Measurements from ENCODE around the gene PMM2. TPM values are rescaled to one million over a fixed set of nuclear protein-coding genes. Genes with fewer than 3 reads are reported as not detected.

PMM2 gene
- total and polyA plus RNA-seq, 2 experiments from 2014 or later, result 38.2 to 60.4 TPM

DNA sequence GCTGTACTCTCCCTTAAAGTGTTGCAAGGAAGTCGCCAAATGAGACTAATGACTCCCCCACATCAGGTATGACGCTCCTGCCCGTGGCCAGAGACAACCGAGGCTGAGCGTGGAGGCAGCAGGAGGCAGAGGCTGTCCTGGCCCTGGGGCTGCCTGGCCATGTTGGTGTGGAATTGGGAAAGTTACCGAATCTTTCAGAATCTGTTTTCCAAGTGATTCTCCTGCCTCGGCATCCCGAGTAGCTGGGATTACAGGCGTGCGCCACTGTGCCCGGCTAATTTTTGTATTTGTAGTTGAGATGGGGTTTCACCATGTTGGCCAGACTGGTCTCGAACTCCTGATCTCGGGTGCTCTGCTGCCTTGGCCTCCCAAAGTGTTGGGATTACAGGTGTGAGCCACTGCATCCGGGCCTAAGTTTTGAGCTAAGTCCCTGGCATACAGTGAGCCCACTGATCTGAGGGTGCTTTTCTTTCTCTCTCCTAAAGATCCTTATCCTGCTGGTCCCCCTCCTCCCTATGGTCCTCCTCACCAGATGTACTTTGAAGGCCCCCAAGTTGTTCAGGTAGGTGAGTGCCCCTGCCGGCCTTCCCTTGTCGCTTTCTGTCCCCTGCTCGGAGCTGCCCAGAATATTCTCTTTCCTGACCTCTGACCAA is 85.2 kb downstream of the PMM2 start:
- 0 out of 2 replicates have a peak, but pooled peaks cover 3% of the 10 kb centered on the region for H3F3A ChIP-seq (replicated peaks; ENCODE audit: low read depth)
- H4K20me1 ChIP-seq (replicated peaks; ENCODE audit: insufficient read depth), result 0 out of 2 replicates have a peak, but pooled peaks cover 6% of the 10 kb centered on the region
- no peaks in the 10 kb centered on the region for H3K27me3 ChIP-seq (ENCODE audit: insufficient read depth)
- Mint-ChIP-seq H3K4me3 (no peak overlapping the region), H3K27ac (no peak overlapping the region), H3K36me3 (ENCODE audit: low read depth) (peaks cover 4% of the 10 kb centered on the region), H3K27me3 (ENCODE audit: insufficient read depth, low read depth, poor library complexity) (peaks cover 27% of the 10 kb centered on the region), H3K9me3 (no peaks in the 10 kb centered on the region; the same call in 2 of the 3 replicates), H3K4me1 (peaks cover 27% of the 10 kb centered on the region)
- H3K9me2 ChIP-seq (ENCODE audit: insufficient read depth), result no peaks in the 10 kb centered on the region
- DNase-seq (ENCODE audit: low spot score) (no peak), ATAC-seq (no peak)
- H3K4me1 ChIP-seq (ENCODE audit: insufficient read depth), result peaks cover 22% of the 10 kb centered on the region
- no peaks in the 10 kb centered on the region for H3K79me2 ChIP-seq (replicated peaks; ENCODE audit: insufficient read depth)
- no peak overlapping the region for H3K4me2 ChIP-seq
- TF ChIP-seq, protein P1, sequence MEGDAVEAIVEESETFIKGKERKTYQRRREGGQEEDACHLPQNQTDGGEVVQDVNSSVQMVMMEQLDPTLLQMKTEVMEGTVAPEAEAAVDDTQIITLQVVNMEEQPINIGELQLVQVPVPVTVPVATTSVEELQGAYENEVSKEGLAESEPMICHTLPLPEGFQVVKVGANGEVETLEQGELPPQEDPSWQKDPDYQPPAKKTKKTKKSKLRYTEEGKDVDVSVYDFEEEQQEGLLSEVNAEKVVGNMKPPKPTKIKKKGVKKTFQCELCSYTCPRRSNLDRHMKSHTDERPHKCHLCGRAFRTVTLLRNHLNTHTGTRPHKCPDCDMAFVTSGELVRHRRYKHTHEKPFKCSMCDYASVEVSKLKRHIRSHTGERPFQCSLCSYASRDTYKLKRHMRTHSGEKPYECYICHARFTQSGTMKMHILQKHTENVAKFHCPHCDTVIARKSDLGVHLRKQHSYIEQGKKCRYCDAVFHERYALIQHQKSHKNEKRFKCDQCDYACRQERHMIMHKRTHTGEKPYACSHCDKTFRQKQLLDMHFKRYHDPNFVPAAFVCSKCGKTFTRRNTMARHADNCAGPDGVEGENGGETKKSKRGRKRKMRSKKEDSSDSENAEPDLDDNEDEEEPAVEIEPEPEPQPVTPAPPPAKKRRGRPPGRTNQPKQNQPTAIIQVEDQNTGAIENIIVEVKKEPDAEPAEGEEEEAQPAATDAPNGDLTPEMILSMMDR (conservative IDR thresholded peaks at IDR 0.05; ENCODE audit: low read depth in 2 of 2), result no peak
- TF ChIP-seq POLR2AphosphoS5 (IDR thresholded peaks at IDR 0.05; ENCODE audit: low read depth) (no peak), ZNF331 (CRISPR knock-in tag; IDR thresholded peaks at IDR 0.05; ENCODE audit: low read depth) (no peak), JUNB (IDR thresholded peaks at IDR 0.05; ENCODE audit: unreplicated experiment) (no peak), ZNF114 (CRISPR knock-in tag; IDR thresholded peaks at IDR 0.05) (no peak), EZH2phosphoT487 (IDR thresholded peaks at IDR 0.05; ENCODE audit: unreplicated experiment) (no peak), ETS1 (IDR thresholded peaks at IDR 0.05) (no peak), STAT1 (IDR thresholded peaks at IDR 0.05; ENCODE audit: unreplicated experiment) (no peak), CREB1 (CRISPR knock-in tag; IDR thresholded peaks at IDR 0.05; ENCODE audit: low read depth) (no peak), EZH2 (IDR thresholded peaks at IDR 0.05; ENCODE audit: low read depth, unreplicated experiment) (no peak), ZNF462 (CRISPR knock-in tag; IDR thresholded peaks at IDR 0.05) (no peak), NANOG (IDR thresholded peaks at IDR 0.05; ENCODE audit: borderline replicate concordance) (no peak)
- TF ChIP-seq, protein P2, sequence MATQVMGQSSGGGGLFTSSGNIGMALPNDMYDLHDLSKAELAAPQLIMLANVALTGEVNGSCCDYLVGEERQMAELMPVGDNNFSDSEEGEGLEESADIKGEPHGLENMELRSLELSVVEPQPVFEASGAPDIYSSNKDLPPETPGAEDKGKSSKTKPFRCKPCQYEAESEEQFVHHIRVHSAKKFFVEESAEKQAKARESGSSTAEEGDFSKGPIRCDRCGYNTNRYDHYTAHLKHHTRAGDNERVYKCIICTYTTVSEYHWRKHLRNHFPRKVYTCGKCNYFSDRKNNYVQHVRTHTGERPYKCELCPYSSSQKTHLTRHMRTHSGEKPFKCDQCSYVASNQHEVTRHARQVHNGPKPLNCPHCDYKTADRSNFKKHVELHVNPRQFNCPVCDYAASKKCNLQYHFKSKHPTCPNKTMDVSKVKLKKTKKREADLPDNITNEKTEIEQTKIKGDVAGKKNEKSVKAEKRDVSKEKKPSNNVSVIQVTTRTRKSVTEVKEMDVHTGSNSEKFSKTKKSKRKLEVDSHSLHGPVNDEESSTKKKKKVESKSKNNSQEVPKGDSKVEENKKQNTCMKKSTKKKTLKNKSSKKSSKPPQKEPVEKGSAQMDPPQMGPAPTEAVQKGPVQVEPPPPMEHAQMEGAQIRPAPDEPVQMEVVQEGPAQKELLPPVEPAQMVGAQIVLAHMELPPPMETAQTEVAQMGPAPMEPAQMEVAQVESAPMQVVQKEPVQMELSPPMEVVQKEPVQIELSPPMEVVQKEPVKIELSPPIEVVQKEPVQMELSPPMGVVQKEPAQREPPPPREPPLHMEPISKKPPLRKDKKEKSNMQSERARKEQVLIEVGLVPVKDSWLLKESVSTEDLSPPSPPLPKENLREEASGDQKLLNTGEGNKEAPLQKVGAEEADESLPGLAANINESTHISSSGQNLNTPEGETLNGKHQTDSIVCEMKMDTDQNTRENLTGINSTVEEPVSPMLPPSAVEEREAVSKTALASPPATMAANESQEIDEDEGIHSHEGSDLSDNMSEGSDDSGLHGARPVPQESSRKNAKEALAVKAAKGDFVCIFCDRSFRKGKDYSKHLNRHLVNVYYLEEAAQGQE (IDR thresholded peaks at IDR 0.05; ENCODE audit: unreplicated experiment), result no peak
- H2AFZ ChIP-seq, result no peak overlapping the region
- no peaks in the 10 kb centered on the region for H3K36me3 ChIP-seq (ENCODE audit: insufficient read depth)
- no peak overlapping the region for H3K4me3 ChIP-seq
- no peak overlapping the region for H3K27ac ChIP-seq (ENCODE audit: low read depth)
